Common myeloid progenitor, CD34-positive (primary cell): ENCODE results near the gene APOF.
"Not testable (repeated sequence)": the region's sequence is repeated elsewhere in the genome, so short reads cannot be mapped to it uniquely, and the experiment has no call there.

Experiments used
- CTCF ChIA-PET: fragments of 350-600 bp; sonication (Branson Sonifier 250); formaldehyde crosslinking; loops from one replicate; lab custom pipeline; 2021; ENCODE audit warnings: antibody characterized with exemption; lab: Charles Lee
- POLR2A ChIA-PET: fragments of 350-600 bp; sonication (Branson Sonifier 250); formaldehyde crosslinking; loops from one replicate; lab custom pipeline; 2021; ENCODE audit warnings: antibody characterized with exemption; lab: Charles Lee
- DNase-seq, 3 donors: peaks; one replicate each; pipeline versions ENCODE4 v3.0.0 to v3.0.0-alpha.2; 2013
- H3K27ac ChIP-seq, 2 experiments: 1 replicate in 1 of 2; 2 replicates in 1 of 2; pipeline ENCODE4 v1.7.0; 2013; ENCODE audit warnings: inconsistent platforms in 2 of 2, low read length in 2 of 2, mild to moderate bottlenecking in 2 of 2, low read depth in 1 of 2, moderate library complexity in 1 of 2; ENCODE audit not compliant: severe bottlenecking in 2 of 2, insufficient read depth in 1 of 2, poor library complexity in 1 of 2
- H3K27me3 ChIP-seq, 5 experiments: replicated peaks in 2 of 5; 1 replicate in 3 of 5; 2 replicates in 2 of 5; pipeline versions ENCODE4 v1.6.1 to v1.7.0; 2013; ENCODE audit warnings: low read length in 4 of 5, mild to moderate bottlenecking in 2 of 5, moderate library complexity in 2 of 5, inconsistent platforms in 1 of 5; ENCODE audit not compliant: insufficient read depth in 5 of 5, control insufficient read depth in 4 of 5
- H3K36me3 ChIP-seq, 4 experiments: 1 replicate in 2 of 4; 2 replicates in 2 of 4; pipeline versions ENCODE4 v1.6.1 to v1.7.0; 2013; ENCODE audit warnings: low read length in 3 of 4, control low read depth in 1 of 4, mild to moderate bottlenecking in 1 of 4; ENCODE audit not compliant: control insufficient read depth in 4 of 4, insufficient read depth in 4 of 4
- H3K4me1 ChIP-seq, 4 experiments: 1 replicate in 3 of 4; 2 replicates in 1 of 4; pipeline versions ENCODE4 v1.6.1 to v1.7.1; 2013; ENCODE audit warnings: low read length in 3 of 4, mild to moderate bottlenecking in 3 of 4, control low read depth in 1 of 4, inconsistent platforms in 1 of 4, moderate library complexity in 1 of 4; ENCODE audit not compliant: control insufficient read depth in 4 of 4, insufficient read depth in 4 of 4; ENCODE audit errors: control extremely low read depth in 1 of 4
- H3K4me3 ChIP-seq, 7 experiments: 1 replicate in 4 of 7; 2 replicates in 3 of 7; pipeline versions ENCODE4 v1.5.1 to v1.7.0; 2013; ENCODE audit warnings: mild to moderate bottlenecking in 7 of 7, low read length in 6 of 7, moderate library complexity in 6 of 7, inconsistent platforms in 2 of 7, low read depth in 2 of 7, control low read depth in 1 of 7; ENCODE audit not compliant: insufficient read depth in 4 of 7, control insufficient read depth in 1 of 7; ENCODE audit errors: extremely low read depth in 1 of 7
- H3K9me3 ChIP-seq, 5 experiments: 1 replicate in 4 of 5; 2 replicates in 1 of 5; pipeline versions ENCODE4 v1.6.1 to v1.7.1; 2013; ENCODE audit warnings: low read length in 4 of 5, mild to moderate bottlenecking in 2 of 5, inconsistent platforms in 1 of 5, low read depth in 1 of 5, moderate library complexity in 1 of 5; ENCODE audit not compliant: control insufficient read depth in 4 of 5, insufficient read depth in 2 of 5; ENCODE audit errors: control extremely low read depth in 1 of 5
- WGBS: methylation state at CpG from one replicate; pipeline ENCODE4 v1.1.5; 2013; ENCODE audit not compliant: insufficient coverage; 5-methylcytosine and 5-hydroxymethylcytosine counted together

Gene APOF

DNA sequence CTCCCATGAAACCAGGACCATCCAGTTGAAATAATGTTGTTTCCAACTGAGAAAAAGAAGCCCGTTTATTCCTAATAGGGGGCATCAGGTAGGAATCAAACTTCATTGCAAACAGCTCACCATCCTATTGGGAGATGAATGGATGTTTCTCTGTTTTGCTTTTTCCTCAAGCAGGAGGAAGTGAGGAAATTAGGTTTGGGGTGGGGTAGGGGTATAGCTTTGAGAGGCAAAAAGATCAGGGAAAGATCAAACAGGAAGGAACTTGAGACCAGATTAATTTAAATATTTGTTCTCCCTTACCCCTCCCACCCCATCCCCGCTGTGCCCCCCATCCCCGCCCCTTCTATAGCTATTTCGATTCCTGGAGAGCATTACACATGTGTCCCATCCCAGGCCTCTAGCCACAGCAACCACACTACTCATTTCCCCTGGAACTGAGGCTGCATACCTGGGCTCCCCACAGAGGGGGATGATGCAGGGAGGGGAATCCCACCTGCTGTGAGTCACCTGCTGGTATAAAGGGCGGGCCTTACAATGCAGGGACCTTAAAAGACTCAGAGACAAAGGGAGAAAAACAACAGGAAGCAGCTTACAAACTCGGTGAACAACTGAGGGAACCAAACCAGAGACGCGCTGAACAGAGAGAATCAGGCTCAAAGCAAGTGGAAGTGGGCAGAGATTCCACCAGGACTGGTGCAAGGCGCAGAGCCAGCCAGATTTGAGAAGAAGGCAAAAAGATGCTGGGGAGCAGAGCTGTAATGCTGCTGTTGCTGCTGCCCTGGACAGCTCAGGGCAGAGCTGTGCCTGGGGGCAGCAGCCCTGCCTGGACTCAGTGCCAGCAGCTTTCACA, 24.1 kb downstream of the APOF start, which contains the start of gene IL23A:
Gene IL23A, plus strand, starts transcription at position 577 of the 850 bp plus-strand sequence. Its CDS starts 161 bp downstream, at position 738.
- H3K36me3 ChIP-seq: peaks cover 6 to 19% (median 12%) of the 10 kb centered on the region in 4 experiments
- WGBS: 69% methylated on average over 6 of the region's 9 CpGs
- H3K27ac ChIP-seq: peak within 1 kb of the TSS in 1 of 2 experiments; percentile 62
- ChIA-PET POLR2A (interaction anchor here (0.6 to 1.3 kb wide), 2 partner anchors 21 to 22 kb away, joined by 3 to 8 read pairs; partner anchors contain the start of gene STAT2), CTCF (interaction anchor here (1.6 kb wide), 1 partner anchor 11 kb away, joined by 5 read pairs; no protein-coding TSS in a partner anchor)
- peaks cover 7 to 21% (median 18%) of the 10 kb centered on the region in 4 experiments for H3K4me1 ChIP-seq
- DNase-seq: peak; percentile 34 to 83 (median 78)
- no peaks in the 10 kb centered on the region for H3K27me3 ChIP-seq
- no peaks in the 10 kb centered on the region for H3K9me3 ChIP-seq
- H3K4me3 ChIP-seq: no peak within 1 kb of the TSS

DNA sequence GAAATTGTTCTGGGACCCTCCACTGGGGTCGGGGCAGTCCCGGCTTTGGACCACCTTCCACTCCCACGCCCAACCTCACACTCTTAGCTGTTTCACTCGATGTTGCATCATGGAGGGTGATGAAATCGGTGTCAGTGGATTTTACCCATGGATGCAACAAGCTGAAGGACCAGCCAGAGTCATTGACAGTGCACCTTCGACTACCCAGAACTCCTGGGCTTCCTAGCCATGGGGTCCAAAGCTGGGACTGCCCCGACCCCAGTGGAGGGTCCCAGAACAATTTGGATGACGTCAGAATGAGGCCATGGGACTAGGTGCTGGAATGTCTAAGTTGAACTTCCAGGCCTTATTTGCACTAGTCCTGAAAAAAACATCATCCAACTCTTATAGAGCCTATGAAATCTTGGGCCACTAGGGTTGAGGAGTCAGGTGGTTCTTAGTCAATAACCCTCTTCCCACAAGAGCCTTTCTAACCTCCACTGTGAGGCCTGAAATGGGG, 24.9 kb downstream of the APOF start:
- H3K4me1 ChIP-seq: peaks cover 9 to 28% (median 23%) of the 10 kb centered on the region in 4 experiments
- DNase-seq: no peak
- peaks cover 0 to 11% (median 5%) of the 10 kb centered on the region in 4 experiments for H3K36me3 ChIP-seq
- 90% methylated on average over 6 of the region's 8 CpGs for WGBS
- H3K9me3 ChIP-seq: no peaks in the 10 kb centered on the region
- H3K4me3 ChIP-seq: no peak overlapping the region
- POLR2A ChIA-PET: interaction anchor here (0.6 to 1.3 kb wide), 2 partner anchors 22 to 119 kb away, joined by 4 to 8 read pairs; partner anchors contain the start of gene STAT2
- CTCF ChIA-PET: interaction anchor here (0.7 to 1.6 kb wide), 3 partner anchors 8 to 80 kb away, joined by 3 to 5 read pairs (median 4); no protein-coding TSS in a partner anchor
- H3K27ac ChIP-seq: peak overlapping the region in 1 of 2 experiments; percentile 11
- no peaks in the 10 kb centered on the region for H3K27me3 ChIP-seq

DNA sequence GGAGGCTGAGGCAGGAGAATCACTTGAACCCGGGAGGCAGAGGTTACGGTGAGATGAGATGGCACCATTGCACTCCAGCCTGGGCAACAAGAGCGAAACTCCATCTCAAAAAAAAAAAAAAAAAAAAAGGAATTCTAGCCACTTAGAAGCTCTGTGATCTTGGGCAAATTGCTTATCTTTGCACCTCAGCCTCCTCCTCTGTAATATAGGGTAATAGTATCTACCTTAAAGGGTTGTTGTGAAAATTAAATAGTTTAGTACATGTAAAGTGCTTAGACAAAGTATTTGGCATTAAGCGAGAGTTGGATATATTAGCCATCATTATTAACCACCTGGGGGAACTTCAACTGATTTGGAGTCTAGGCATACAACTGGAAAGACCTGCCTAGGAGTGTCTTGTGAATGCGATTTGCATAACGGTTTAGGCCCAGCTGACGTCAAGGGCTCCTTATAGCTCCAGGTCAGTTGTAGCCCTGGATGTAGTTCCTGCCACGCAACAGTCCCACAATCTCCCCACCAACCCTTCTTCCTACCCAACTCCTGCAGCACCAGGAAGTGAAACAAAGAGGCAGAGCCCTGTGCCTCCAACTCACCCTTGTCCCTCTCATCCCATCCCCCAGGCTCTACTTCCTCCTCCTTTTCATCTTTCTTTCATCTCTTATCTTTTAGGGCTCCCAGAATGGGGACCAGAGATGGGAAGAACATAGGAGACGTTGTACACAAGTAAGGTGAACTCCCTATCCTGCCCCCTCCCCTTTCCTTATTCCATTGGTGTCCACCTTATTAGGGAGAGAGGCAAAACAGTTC, 26.1 kb downstream of the APOF start:
- H3K27ac ChIP-seq: peak overlapping the region in 1 of 2 experiments; percentile 68
- H3K9me3 ChIP-seq: no peaks in the 10 kb centered on the region
- ChIA-PET CTCF (interaction anchor here (1.9 to 2.3 kb wide), 2 partner anchors 10 to 18 kb away, joined by 5 to 6 read pairs; no protein-coding TSS in a partner anchor), POLR2A (no interaction called here)
- no peak for DNase-seq
- no peaks in the 10 kb centered on the region for H3K27me3 ChIP-seq
- H3K4me3 ChIP-seq: no peak overlapping the region
- H3K36me3 ChIP-seq: peaks cover 0 to 6% (median 2%) of the 10 kb centered on the region in 4 experiments
- H3K4me1 ChIP-seq: peaks cover 9 to 33% (median 28%) of the 10 kb centered on the region in 4 experiments
- 100% methylated on average over 6 of the region's 9 CpGs for WGBS

DNA sequence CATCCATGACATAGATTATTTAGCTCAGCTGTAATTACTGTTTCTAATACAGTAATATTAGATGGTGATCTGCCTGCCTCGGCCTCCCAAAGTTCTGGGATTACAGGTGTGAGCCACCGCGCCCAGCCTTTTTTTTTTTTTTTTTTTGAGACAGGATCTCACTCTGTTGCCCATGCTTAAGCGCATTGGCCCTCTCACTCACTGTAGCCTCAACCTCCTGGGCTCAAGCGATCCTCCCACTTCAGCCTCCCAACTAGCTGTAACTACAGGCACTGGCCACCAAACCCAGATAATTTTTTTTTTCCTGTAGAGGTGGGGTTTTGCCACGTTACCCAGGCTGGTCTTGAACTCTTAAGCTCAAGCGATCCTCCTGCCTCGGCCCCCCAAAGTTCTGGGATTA, 27.1 kb downstream of the APOF start:
- not testable (repeated sequence) for H3K4me3 ChIP-seq, H3K27me3 ChIP-seq, H3K36me3 ChIP-seq, H3K9me3 ChIP-seq
- 96% methylated on average over 5 of the region's 8 CpGs for WGBS
- Histone ChIP-seq H3K4me1 (peaks cover 9 to 33% (median 28%) of the 10 kb centered on the region in 4 experiments), H3K27ac (peak overlapping the region in 1 of 2 experiments; percentile 68)
- CTCF ChIA-PET: interaction anchor here (1.7 to 2.3 kb wide), 3 partner anchors 11 to 129 kb away, joined by 5 to 8 read pairs (median 6); no protein-coding TSS in a partner anchor
- peak in 2 of 3 donors; percentile 17 to 26 for DNase-seq
- POLR2A ChIA-PET: interaction anchor here (0.7 kb wide), 1 partner anchor 172 kb away, joined by 4 read pairs; no protein-coding TSS in a partner anchor

DNA sequence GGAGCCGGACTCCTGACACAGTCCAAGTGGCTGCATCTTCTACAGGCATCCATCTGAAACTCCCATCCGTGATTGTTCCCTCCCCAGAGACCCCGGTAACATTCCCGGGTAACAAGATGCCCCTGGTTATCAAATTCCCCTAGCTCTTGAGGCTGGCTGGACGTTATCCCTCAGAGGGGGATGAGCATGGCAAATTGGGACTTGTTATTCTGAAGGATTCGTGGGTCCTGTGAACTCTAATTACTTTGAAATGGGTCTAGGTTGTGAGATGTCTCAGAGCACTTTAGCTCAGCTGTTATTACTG, 28.2 kb downstream of the APOF start:
- Histone ChIP-seq H3K27ac (peak overlapping the region; percentile 99), H3K9me3 (no peaks in the 10 kb centered on the region), H3K4me1 (peaks cover 9 to 33% (median 28%) of the 10 kb centered on the region in 4 experiments), H3K36me3 (no peaks in the 10 kb centered on the region), H3K4me3 (peak overlapping the region; percentile 4 to 84 (median 72)), H3K27me3 (no peaks in the 10 kb centered on the region)
- ChIA-PET CTCF (interaction anchor here (0.6 to 2.3 kb wide), 5 partner anchors 21 to 144 kb away, joined by 3 to 8 read pairs (median 6); no protein-coding TSS in a partner anchor), POLR2A (interaction anchor here (0.9 to 3.3 kb wide), 3 partner anchors 19 to 130 kb away, joined by 3 to 28 read pairs (median 4); partner anchors contain the start of genes CNPY2 and RNF41)
- 4% methylated on average over 4 of the region's 6 CpGs for WGBS
- DNase-seq: no peak
